Measurements from ENCODE around the gene SLC9C1.

SLC9C1 gene

GRCh38 chr3:112319516-112320276 lies 25.7 kb upstream of the SLC9C1 start:
- no peak for ATAC-seq
- TF ChIP-seq PATZ1 (CRISPR knock-in tag; IDR thresholded peaks at IDR 0.05; ENCODE audit: borderline replicate concordance) (no peak), CSDC2 (CRISPR knock-in tag; IDR thresholded peaks at IDR 0.05) (no peak), SNAI2 (CRISPR knock-in tag; IDR thresholded peaks at IDR 0.05) (no peak)

GRCh38 chr3:112315791-112316190 lies 21.8 kb upstream of the SLC9C1 start:
- no peak for ATAC-seq
- TF ChIP-seq POU6F1 (CRISPR knock-in tag; IDR thresholded peaks at IDR 0.05; ENCODE audit: borderline replicate concordance, low read depth) (no peak), PATZ1 (CRISPR knock-in tag; IDR thresholded peaks at IDR 0.05; ENCODE audit: borderline replicate concordance) (no peak), TSHZ2 (CRISPR knock-in tag; IDR thresholded peaks at IDR 0.05) (no peak), ZNF565 (CRISPR knock-in tag; conservative IDR thresholded peaks at IDR 0.05; ENCODE audit: low read depth) (no peak), ZC3H10 (CRISPR knock-in tag; IDR thresholded peaks at IDR 0.05) (no peak), GLIS3 (CRISPR knock-in tag; IDR thresholded peaks at IDR 0.05) (no peak), CREB5 (CRISPR knock-in tag; IDR thresholded peaks at IDR 0.05; ENCODE audit: low read depth) (no peak), BACH2 (CRISPR knock-in tag; IDR thresholded peaks at IDR 0.05; ENCODE audit: borderline replicate concordance) (no peak), TOX (CRISPR knock-in tag; IDR thresholded peaks at IDR 0.05; ENCODE audit: borderline replicate concordance) (no peak)

- TF ChIP-seq CSRNP3 (CRISPR knock-in tag; IDR thresholded peaks at IDR 0.05) (no peak), PATZ1 (CRISPR knock-in tag; IDR thresholded peaks at IDR 0.05; ENCODE audit: borderline replicate concordance) (no peak), OSR1 (CRISPR knock-in tag; IDR thresholded peaks at IDR 0.05) (no peak), ZNF565 (CRISPR knock-in tag; conservative IDR thresholded peaks at IDR 0.05; ENCODE audit: low read depth) (no peak), ZNF8 (CRISPR knock-in tag; IDR thresholded peaks at IDR 0.05) (no peak), TOX (CRISPR knock-in tag; IDR thresholded peaks at IDR 0.05; ENCODE audit: borderline replicate concordance) (no peak), CREB5 (CRISPR knock-in tag; IDR thresholded peaks at IDR 0.05; ENCODE audit: low read depth) (no peak), TCF4 (CRISPR knock-in tag; IDR thresholded peaks at IDR 0.05; ENCODE audit: borderline replicate concordance) (no peak), ZFP30 (CRISPR knock-in tag; IDR thresholded peaks at IDR 0.05) (no peak), POU6F1 (CRISPR knock-in tag; IDR thresholded peaks at IDR 0.05; ENCODE audit: borderline replicate concordance, low read depth) (no peak), CSDC2 (CRISPR knock-in tag; IDR thresholded peaks at IDR 0.05) (no peak), RARB (CRISPR knock-in tag; IDR thresholded peaks at IDR 0.05) (no peak)
- ATAC-seq, result no peak
These were observed 20.6 kb upstream of the SLC9C1 start for GRCh38 chr3:112314649-112315048.

Data from SK-N-SH treated with all-trans-retinoic acid at 6 μM for 48 hours (cell line).